ENCODE measurements around the gene CNNM3.
A peak's percentile ranks its signal among the peaks of the same experiment; 100 is the strongest.
"Not testable (repeated sequence)": the region's sequence is repeated elsewhere in the genome, so short reads cannot be mapped to it uniquely, and the experiment has no call there.

Gene CNNM3

DNA sequence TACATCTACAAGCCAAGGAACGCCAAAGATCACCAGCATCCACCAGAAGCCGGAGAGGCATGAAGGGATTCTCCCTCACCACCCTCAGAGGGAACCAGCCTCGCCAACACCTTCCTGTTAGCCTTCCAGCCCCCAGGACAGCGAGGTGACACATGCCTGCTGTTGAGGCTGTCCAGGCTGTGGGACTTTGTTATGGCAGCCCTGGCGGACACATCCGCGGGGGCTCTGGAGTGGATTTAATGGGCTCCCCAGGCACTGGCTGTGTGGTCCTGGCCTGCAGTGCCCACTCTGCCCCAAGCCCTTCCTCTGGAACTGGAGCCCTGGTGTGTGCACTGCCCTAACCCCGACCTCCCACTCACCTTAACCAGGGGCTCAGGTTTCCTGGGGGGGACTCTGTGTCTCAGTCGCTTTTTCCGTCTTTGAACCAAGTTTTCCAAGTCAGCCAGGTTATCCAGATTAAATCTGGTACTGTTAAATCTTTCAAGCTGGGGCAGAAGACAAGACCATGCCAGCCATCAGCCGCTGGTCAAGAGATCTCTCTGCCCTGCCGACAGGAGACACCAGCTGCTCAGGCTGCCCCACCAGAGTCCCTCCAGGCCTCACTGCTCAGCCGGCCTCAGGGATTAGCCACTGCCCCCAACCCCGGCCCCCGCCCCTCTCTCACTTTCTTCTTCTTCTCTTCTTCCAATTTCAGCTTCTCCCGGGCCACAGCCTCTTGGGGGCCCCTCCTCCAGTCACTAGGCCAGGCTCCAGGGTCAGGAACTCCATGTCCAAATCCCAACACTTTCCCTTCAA, 25.8 kb downstream of the CNNM3 start:
- DNase-seq: no peak

- DNase-seq: no peak
Observed at GRCh38 chr2:96842600-96842999, 26.5 kb downstream of the CNNM3 start.

DNA sequence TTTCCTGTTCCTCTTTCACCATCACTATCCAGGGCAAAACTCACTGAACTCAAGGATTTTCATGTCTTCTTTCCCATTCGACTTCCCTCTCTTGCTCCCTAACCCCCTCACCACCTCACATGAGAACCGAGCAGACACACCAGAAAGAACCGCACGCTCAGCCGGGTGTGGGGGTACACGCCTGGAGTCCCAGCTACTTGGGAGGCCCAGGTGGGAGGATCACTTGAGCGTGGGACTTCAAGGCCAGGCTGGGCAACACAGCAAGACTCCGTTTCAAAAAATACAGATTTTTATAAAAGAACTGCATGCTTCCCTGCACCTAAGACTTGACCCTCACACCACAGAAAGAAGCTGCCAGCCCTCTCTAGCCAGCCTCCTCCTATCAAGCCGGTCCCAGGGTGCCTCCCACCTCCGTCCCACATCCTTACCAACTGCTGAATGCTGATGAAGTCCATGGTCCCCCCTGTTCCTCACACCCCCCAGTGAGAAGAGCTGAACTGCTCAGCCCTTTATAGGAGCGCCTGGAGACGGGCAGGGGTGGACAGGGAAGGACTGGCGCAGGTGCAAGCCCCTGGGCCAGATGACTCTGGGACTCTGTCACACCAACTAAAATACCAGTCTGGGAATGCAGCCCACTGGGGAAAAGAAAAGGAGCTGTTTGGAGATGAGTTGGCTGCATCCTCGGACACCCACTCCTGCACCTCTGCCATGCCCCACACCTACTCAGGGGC, 27.6 kb downstream of the CNNM3 start, which contains the start of gene ANKRD23:
Gene ANKRD23, minus strand, starts transcription at position 484 of the 731 bp plus-strand sequence. Its CDS starts 29 bp downstream, at position 455.
- DNase-seq: no peak

- DNase-seq: no peak
Observed at GRCh38 chr2:96844405-96844808, 28.3 kb downstream of the CNNM3 start.

DNA sequence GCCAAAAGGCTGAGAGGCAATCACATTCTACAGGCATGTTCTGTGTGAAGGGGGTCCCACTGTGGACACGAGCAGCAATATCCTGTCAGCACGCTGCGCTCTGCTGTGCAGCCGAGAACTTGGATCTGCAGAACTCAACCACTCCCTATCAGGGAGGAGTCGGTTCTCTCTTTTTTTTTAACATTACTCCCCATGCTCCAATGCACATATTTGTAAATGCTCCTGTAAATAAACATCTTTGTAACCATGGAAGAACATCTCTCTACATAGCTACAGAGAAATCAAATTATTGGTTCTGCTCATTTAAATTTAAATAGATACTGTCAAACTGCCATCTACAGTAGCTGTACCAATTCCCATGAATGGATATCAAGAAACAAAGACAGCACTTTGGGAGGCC, 30.8 kb downstream of the CNNM3 start:
- no peak for DNase-seq

- no peak for DNase-seq
Observed at GRCh38 chr2:96847586-96847985, 31.5 kb downstream of the CNNM3 start.

DNA sequence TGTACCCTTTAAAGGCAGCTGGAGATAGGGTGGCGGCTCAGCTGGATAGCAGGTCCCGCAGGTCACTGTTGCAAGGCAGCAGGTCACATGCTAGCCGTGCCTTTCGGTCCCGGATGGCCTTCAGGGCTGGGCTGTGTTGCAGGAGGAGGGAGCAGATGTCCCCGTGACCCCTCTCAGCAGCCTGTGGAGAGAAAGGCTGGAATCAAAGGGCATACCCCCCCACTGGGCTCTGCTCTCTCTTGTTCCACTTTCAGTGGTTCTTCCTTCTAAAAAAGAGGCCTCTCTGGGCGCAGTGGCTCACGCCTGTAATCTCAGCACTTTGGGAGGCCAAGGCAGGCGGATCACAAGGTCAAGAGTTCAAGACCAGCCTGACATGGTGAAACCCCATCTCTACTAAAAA, 32.2 kb downstream of the CNNM3 start:
- no peak for DNase-seq

DNA sequence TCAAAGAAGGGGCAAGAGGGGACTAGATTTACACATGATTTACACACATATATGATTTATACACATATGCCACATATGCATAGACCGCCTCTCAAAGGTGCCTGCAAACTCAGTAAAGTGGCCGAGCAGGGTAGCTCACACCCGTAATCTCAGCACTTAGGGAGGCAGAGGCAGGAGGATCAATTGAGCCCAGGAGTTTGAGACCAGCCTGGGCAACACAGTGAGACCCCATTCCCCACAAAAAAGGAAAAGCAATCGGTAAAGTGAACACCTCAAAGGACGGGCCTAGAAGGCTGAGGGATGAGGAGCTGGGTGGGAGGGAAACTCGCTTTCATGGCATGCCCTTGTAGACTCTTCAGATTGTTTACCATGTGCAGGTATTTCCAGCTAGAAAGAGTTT, 36.6 kb downstream of the CNNM3 start:
- DNase-seq: no peak

GRCh38 chr2:96853321-96853720, 37.3 kb downstream of the CNNM3 start:
- no peak for DNase-seq

- no peak for DNase-seq
Observed at GRCh38 chr2:96856776-96857666, 41.0 kb downstream of the CNNM3 start.

GRCh38 chr2:96857667-96858372, 41.8 kb downstream of the CNNM3 start, which contains the start of gene ANKRD39:
Gene ANKRD39 (minus strand): TSS chr2:96858016. CDS start chr2:96857987, 29 bp downstream.
- DNase-seq: peak; percentile 92

DNA sequence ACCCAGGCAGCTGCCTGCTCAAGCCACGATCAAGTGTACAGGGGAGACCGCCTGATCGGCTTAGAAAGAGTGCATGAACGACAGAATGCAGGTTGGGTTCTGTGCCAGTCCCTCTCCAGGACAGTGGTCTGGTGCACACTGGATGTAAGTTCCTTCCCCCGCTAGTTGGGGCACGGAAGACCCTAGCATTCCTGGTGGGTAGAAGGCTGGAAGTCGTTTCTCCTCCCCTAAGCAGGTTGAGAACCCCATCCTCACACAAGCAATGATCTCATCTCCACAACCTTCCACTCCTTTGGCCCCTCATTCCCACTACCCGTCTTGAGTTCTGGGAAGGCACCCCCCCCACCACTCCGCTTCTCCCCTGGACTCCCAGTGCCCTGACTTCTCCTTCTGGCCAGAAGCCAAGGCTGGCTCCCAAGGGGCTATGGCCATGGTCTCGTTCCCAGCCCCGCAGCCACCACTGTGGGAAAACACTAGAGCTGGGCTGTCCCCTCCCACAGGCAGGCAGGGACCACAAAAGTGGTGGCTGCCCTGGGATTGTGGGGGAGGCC, 43.1 kb downstream of the CNNM3 start:
- no peak for DNase-seq

DNA sequence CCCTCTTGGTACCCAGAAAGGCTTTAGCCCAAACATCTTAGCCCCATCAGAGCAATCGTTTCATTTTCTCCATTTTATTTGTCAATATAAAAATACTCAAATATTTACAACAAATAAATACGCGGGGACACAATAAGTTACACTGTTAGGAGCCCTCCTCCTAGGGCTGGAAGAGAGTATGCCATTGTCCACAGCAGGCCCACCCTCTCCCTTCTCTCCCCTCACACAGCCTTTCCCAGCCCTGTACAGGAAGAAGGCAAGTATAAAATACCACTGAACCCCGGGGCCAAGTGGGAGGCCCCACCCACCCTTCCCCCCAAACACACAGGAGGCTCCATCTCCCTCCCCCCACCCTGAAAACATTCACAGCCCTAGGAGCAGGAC, 43.6 kb downstream of the CNNM3 start:
- DNase-seq: no peak

- DNase-seq: no peak
Observed at GRCh38 chr2:96860065-96861029, 44.3 kb downstream of the CNNM3 start.

DNA sequence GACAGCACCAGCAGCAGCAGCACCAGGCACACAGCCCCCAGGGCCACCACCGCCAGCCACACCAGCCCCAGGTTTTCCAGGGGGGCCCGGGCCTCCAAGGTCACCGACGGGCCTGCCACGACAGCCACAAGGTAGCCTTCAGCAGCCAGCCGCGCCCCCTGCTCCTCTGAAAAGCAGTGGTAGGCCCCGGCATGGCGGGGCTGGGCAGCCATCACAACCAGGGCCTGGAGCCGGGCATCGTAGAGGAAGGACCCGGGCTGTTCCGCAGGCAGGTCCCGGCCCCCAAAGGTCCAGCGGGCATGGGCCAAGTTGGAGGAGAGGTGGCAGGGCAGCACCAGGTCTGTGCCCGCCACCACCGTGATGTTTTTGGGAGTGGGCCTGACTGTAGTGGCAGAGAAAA, 45.0 kb downstream of the CNNM3 start:
- no peak for DNase-seq

DNA sequence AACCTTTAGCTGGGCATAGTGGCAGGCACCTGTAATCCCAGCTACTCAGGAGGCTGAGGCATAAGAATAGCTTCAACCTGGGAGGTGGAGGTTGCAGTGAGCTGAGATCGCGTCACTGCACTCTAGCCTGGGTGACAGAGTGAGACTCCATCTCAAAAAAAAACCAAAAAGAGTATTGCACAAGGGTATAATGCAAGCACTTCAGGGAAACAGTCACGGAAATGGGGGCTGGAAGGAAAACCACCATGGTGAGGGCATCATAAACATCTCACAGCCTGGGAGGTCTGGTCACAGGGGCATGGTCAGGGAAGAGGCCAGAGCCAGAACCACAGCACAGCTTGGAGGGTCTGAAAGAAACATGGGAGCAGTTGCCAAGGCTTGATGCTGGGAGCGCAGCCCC, 47.0 kb downstream of the CNNM3 start:
- DNase-seq: not testable (repeated sequence)

DNA sequence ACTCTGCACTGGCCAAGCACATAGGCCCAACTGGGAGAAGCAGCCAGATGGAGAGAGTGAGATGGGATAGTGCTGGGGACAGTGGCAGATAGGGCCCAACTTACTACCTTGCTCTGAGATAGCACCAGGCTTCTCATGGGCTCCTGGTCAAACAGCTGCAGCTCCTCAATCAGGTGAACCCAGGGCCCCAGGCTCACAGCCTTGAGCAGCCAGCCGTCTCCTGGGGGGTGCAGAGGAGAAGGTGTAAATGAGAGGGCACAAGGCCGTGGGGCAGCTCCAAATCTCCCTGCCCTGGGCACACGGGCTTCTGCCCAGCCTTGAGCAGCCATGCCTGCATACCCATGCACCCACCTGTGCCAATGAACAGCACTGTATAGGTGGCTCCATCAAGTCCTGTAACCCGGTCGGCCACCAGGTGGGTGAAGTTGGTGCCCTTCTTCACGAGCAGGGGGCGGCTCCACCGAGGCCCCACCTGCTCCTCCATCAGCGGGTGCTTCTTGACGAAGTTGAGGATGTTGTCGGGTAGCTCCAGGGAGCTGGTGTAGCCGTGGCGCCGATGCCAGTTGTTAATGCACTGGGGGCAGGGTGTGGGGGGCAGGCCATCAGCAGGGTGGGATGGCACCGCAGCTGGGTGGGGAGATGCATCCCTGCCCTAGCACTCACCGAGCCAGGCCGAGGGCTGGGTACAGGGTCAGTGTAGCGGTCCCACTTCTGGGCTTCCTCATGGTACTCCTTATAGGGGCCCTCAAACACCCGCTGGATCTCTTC, 47.7 kb downstream of the CNNM3 start:
- no peak for DNase-seq

- no peak for DNase-seq
Observed at GRCh38 chr2:96864343-96865091, 48.4 kb downstream of the CNNM3 start.

DNA sequence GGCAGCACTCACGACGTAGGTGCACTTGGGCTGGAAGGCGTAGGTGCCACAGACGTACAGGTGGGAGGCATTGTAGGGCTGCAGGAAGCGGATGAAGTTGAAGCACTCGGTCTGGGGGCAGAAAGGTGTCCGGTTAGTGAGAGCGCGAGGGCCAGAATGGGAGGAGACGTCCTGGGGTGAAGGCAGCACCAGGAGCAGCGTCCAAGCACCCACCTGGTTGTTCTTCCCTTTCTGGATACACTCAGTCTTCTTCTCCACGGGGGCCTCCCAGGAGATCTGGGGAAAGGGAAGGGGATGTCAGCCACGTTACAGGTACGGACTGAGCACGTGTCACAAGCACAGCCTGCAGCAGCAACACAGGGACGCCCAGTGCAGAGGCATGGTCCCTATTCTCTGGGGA, 49.6 kb downstream of the CNNM3 start:
- DNase-seq: no peak
